Measurements from ENCODE around the gene DPP6. TPM values are rescaled to one million over a fixed set of nuclear protein-coding genes. Genes with fewer than 3 reads are reported as not detected.

The DPP6 gene
- total RNA-seq, 4 donors from 2014 or later: 0.94 to 1.9 TPM; not detected in 2

GRCh38 chr7:154640266-154640865, 588.2 kb downstream of the DPP6 start:
- TF ChIP-seq POLR2A (IDR thresholded peaks at IDR 0.05): no peak
- TF ChIP-seq, protein P1, sequence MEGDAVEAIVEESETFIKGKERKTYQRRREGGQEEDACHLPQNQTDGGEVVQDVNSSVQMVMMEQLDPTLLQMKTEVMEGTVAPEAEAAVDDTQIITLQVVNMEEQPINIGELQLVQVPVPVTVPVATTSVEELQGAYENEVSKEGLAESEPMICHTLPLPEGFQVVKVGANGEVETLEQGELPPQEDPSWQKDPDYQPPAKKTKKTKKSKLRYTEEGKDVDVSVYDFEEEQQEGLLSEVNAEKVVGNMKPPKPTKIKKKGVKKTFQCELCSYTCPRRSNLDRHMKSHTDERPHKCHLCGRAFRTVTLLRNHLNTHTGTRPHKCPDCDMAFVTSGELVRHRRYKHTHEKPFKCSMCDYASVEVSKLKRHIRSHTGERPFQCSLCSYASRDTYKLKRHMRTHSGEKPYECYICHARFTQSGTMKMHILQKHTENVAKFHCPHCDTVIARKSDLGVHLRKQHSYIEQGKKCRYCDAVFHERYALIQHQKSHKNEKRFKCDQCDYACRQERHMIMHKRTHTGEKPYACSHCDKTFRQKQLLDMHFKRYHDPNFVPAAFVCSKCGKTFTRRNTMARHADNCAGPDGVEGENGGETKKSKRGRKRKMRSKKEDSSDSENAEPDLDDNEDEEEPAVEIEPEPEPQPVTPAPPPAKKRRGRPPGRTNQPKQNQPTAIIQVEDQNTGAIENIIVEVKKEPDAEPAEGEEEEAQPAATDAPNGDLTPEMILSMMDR (IDR thresholded peaks at IDR 0.05 in 4 of 5, conservative IDR thresholded peaks at IDR 0.05 in 1 of 5): peak in 1 of 5 experiments; percentile 16
- in situ Hi-C loops (cut with MboI; ENCODE audit: low sequenced_read_pairs in 4 of 4) (no loop called here), intact Hi-C loops (cut with DNase I; ENCODE audit: low total_unique reads) (no loop called here)
- H3K27ac ChIP-seq: no peak overlapping the region
- DNase-seq (no peak), ATAC-seq (no peak)
- H3K36me3 ChIP-seq: no peaks in the 10 kb centered on the region
- no peaks in the 10 kb centered on the region for H3K27me3 ChIP-seq
- H3K9me3 ChIP-seq: no peaks in the 10 kb centered on the region
- H3K4me1 ChIP-seq: no peaks in the 10 kb centered on the region
- no peak overlapping the region for H3K4me3 ChIP-seq

DNA sequence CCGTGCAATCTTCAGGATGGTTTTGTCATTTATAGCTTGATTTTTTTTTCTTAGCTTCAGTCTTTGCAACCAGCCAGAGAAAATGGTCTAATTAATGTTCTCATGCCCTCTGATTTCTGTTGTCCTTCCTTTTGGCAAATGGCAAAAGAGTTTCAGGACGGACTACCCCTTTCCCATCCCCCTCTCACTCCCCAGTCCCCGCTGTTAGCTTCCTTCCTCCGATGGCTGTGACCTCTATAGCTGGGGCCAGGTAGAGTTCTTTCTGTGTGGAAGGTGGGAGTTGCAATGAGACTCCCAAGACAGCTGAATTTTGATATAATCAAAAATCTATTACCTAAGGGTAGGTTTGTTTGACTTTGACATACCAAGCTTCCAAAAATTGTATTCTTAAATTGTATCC, 588.7 kb downstream of the DPP6 start:
- no peak for TF ChIP-seq POLR2A (IDR thresholded peaks at IDR 0.05)
- no peak overlapping the region for H3K27ac ChIP-seq
- H3K27me3 ChIP-seq: no peaks in the 10 kb centered on the region
- H3K36me3 ChIP-seq: no peaks in the 10 kb centered on the region
- no peak overlapping the region for H3K4me3 ChIP-seq
- DNase-seq: no peak
- ATAC-seq: no peak
- H3K4me1 ChIP-seq: no peaks in the 10 kb centered on the region
- no peaks in the 10 kb centered on the region for H3K9me3 ChIP-seq
- intact Hi-C loops (cut with DNase I; ENCODE audit: low total_unique reads) (no loop called here), in situ Hi-C loops (cut with MboI; ENCODE audit: low sequenced_read_pairs in 4 of 4) (no loop called here)

DNA sequence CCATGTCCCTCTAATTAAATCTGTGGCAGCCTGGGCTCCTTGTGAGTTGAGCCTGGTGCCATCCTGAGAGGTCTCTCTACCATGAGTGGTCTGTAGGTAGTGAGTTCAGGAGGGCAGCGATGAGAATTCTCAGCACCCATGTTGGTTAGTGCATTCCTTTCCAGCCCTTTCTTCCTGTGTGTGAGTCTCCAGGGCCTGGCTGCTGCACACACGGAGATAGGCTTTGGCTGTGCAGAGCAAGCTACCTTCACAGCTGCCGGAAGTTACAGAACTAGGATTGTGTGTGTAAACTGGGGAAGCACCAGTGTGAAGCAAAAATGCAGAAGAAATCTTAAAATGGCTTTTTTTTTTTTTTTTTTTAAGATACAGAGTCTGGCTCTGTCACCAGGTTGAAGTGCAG, 592.2 kb downstream of the DPP6 start:
- H3K36me3 ChIP-seq: no peaks in the 10 kb centered on the region
- in situ Hi-C loops (cut with MboI; ENCODE audit: low sequenced_read_pairs in 4 of 4) (no loop called here), intact Hi-C loops (cut with DNase I; ENCODE audit: low total_unique reads) (no loop called here)
- no peak overlapping the region for H3K4me3 ChIP-seq
- no peak overlapping the region for H3K27ac ChIP-seq
- DNase-seq (no peak), ATAC-seq (no peak)
- no peaks in the 10 kb centered on the region for H3K27me3 ChIP-seq
- no peaks in the 10 kb centered on the region for H3K9me3 ChIP-seq
- no peak for TF ChIP-seq POLR2A (IDR thresholded peaks at IDR 0.05)
- TF ChIP-seq, protein P1 (IDR thresholded peaks at IDR 0.05 in 4 of 5, conservative IDR thresholded peaks at IDR 0.05 in 1 of 5): no peak
- no peaks in the 10 kb centered on the region for H3K4me1 ChIP-seq

DNA sequence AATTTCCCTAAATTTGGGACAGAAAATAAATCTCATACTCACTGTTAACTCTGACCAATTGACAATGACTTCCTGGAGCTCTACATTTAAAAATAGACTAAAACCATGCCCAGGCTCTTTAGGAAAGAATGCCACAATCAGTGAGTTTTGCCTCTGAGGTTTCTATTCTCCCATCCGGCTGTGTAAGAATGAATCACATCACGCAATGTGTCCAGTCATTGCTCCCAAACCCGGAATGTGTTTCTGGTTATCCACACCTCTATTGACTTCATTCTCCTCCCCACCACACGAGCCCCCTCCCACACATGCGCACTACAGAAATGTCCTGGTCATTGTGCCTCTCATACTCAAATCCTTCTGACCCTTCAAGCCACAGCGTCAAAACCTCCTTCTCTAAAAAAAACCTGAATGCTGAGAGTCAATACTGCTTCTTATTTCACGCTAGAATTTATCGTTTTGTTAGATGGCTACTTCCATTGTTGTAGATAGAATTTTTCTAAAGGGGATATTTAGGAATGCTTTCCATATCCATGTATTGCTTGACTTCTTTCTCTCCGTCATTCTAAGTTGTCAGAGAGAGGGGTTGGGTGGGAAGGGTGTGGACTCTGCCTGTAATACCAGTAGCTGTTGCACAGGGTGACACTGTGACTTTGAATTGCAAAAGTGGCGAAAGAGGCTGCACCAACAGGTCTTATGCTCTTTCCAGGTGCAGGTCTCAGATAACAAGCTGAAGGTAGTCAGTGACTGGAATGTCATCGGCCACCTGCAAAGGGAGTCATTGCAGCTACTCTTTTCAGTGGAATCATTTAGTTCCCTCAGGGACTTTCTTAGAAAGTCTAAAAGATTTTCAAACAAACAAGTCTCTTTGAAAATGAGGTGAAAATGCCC, 594.2 kb downstream of the DPP6 start:
- H3K4me3 ChIP-seq: no peak overlapping the region
- intact Hi-C loops (cut with DNase I; ENCODE audit: low total_unique reads) (no loop called here), in situ Hi-C loops (cut with MboI; ENCODE audit: low sequenced_read_pairs in 4 of 4) (no loop called here)
- no peak for ATAC-seq
- H3K27me3 ChIP-seq: no peaks in the 10 kb centered on the region
- H3K4me1 ChIP-seq: no peaks in the 10 kb centered on the region
- H3K9me3 ChIP-seq: no peaks in the 10 kb centered on the region
- no peak overlapping the region for H3K27ac ChIP-seq
- no peaks in the 10 kb centered on the region for H3K36me3 ChIP-seq
- DNase-seq: no peak
- no peak for TF ChIP-seq POLR2A (IDR thresholded peaks at IDR 0.05)
- TF ChIP-seq, protein P1 (IDR thresholded peaks at IDR 0.05 in 4 of 5, conservative IDR thresholded peaks at IDR 0.05 in 1 of 5): no peak

DNA sequence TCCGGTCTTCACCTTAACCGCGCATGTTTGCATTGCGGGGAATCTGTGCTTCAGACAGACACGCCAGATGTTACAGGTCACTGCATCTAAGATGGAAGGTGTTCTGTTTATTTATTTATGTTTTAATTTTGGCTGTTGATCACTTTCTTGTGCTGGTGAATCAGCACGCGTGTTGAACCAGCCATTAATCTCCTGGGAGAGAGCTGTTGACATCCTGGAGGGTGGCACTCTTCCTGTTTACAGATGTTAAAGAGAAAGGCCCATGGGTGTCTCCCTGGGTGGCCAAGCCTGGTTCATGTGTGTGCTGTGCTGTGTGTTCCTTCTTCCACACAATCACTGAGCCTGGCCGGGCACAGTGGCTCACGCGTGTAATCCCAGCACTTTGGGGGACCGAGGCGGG, 595.4 kb downstream of the DPP6 start:
- Histone ChIP-seq H3K27ac (no peak overlapping the region), H3K9me3 (no peaks in the 10 kb centered on the region), H3K4me3 (no peak overlapping the region), H3K36me3 (no peaks in the 10 kb centered on the region), H3K27me3 (no peaks in the 10 kb centered on the region), H3K4me1 (no peaks in the 10 kb centered on the region)
- in situ Hi-C loops (cut with MboI; ENCODE audit: low sequenced_read_pairs in 4 of 4) (no loop called here), intact Hi-C loops (cut with DNase I; ENCODE audit: low total_unique reads) (no loop called here)
- TF ChIP-seq, protein P1 (IDR thresholded peaks at IDR 0.05 in 4 of 5, conservative IDR thresholded peaks at IDR 0.05 in 1 of 5): no peak
- no peak for TF ChIP-seq POLR2A (IDR thresholded peaks at IDR 0.05)
- DNase-seq (no peak), ATAC-seq (no peak)
